ENCODE measurements around the gene ARSB. TPM values are rescaled to one million over a fixed set of nuclear protein-coding genes. Genes with fewer than 3 reads are reported as not detected.
"Not testable (repeated sequence)": the region's sequence is repeated elsewhere in the genome, so short reads cannot be mapped to it uniquely, and the experiment has no call there.

The ARSB gene
- total RNA-seq, 2 experiments from 2014 or later: 4.4 to 5.2 TPM

DNA sequence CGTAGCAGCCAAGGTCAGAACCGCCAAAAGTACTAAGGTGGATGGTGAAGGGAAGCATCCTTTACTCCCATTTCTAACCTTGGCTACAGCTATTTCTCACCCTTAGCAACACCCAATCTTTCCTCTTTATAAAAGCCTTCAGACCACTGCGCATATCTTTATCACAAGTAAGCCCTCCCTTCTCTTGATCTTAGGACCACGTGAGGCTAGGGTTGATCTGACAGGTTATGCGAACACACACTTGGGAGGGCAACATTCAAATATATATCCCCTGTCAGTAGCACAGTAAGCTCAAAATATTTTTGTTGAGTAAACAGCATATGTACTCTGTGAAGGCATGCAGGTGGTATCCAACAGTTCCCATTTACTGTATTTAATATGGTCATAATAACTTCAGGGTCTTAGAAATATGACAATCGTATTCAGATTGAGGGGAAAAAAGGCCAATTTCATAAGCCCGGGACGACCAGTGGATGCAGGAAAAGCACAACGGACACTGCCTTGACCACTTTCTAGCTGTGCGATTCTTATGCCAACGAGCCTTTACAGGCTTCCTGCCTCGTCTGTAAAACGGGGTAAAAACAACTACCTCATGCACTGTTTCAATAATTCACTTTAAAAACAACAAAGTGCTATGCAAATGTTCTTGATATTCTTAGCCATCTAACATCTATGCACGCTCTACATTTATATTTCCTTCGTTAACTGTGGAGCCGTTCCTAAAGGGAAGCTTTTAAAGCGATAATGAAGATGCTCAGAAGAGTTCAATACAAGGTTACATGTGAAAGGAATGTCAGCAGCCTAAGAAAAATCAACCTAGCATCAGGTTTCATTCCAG, 1.3 kb downstream of the ARSB start:
- Histone ChIP-seq H3K4me1 (ENCODE audit: insufficient read depth, low read length) (peaks cover 14% of the 10 kb centered on the region), H3K9me3 (ENCODE audit: control insufficient read depth in 1 of 2, insufficient read depth in 1 of 2, low read length in 2 of 2) (no peaks in the 10 kb centered on the region), H3K36me3 (ENCODE audit: insufficient read depth, low read length) (no peaks in the 10 kb centered on the region), H3K27me3 (ENCODE audit: control insufficient read depth in 1 of 2, insufficient read depth in 2 of 2, low read length in 2 of 2) (no peaks in the 10 kb centered on the region), H3K27ac (ENCODE audit: low read depth in 1 of 2, low read length in 2 of 2) (peak overlapping the region; percentile 51 to 64), H3K4me3 (ENCODE audit: low read length) (peak overlapping the region; percentile 68)
- ChIA-PET CTCF (interaction anchor here (1.2 to 2.1 kb wide), 3 partner anchors 41 to 1207 kb away, joined by 3 to 7 read pairs (median 5); partner anchors contain the start of genes SCAMP1 and TBCA), POLR2A (interaction anchor here (0.6 to 2.9 kb wide), 12 partner anchors 8 to 700 kb away, joined by 3 to 26 read pairs (median 4); partner anchors contain the start of genes HOMER1, JMY and SCAMP1)
- Mint-ChIP-seq H3K27me3 (no peaks in the 10 kb centered on the region), H3K4me3 (peak overlapping the region; percentile 97), H3K9me3 (no peaks in the 10 kb centered on the region), H3K36me3 (ENCODE audit: low read depth) (peaks cover 10% of the 10 kb centered on the region), H3K4me1 (ENCODE audit: low read depth) (peaks cover 33% of the 10 kb centered on the region), H3K27ac (peak overlapping the region; percentile 98)
- intact Hi-C loops (cut with DNase I, micrococcal nuclease): loop anchor here in 1 of 2 experiments (5.0 to 10.0 kb wide), 6 partner anchors 148 to 1949 kb away; partner anchors contain the start of genes AGGF1, AP3B1 and TENT2
- ATAC-seq (ENCODE audit: poor library complexity) (peak; percentile 6), DNase-seq (peak in 2 of 14 experiments; percentile 5 to 12)
- no peak for TF ChIP-seq CTCF (IDR thresholded peaks at IDR 0.05)

GRCh38 chr5:78983194-78983593, 1.9 kb downstream of the ARSB start:
- DNase-seq: peak in 1 of 14 experiments; percentile 4
- intact Hi-C loops (cut with DNase I, micrococcal nuclease): loop anchor here in 1 of 2 experiments (5.0 to 10.0 kb wide), 6 partner anchors 149 to 1948 kb away; partner anchors contain the start of genes AGGF1, AP3B1 and TENT2
- not testable (repeated sequence) for H3K36me3 ChIP-seq (ENCODE audit: insufficient read depth, low read length); H3K27ac ChIP-seq (ENCODE audit: low read depth in 1 of 2, low read length in 2 of 2); H3K4me3 ChIP-seq (ENCODE audit: low read length); ATAC-seq (ENCODE audit: poor library complexity); H3K9me3 Mint-ChIP-seq; H3K36me3 Mint-ChIP-seq (ENCODE audit: low read depth); H3K27me3 Mint-ChIP-seq; H3K9me3 ChIP-seq (ENCODE audit: control insufficient read depth in 1 of 2, insufficient read depth in 1 of 2, low read length in 2 of 2); H3K27me3 ChIP-seq (ENCODE audit: control insufficient read depth in 1 of 2, insufficient read depth in 2 of 2, low read length in 2 of 2)
- CTCF ChIA-PET: interaction anchor here (1.7 to 2.1 kb wide), 2 partner anchors 42 to 622 kb away, joined by 5 to 7 read pairs; partner anchors contain the start of gene SCAMP1
- peaks cover 14% of the 10 kb centered on the region for H3K4me1 ChIP-seq (ENCODE audit: insufficient read depth, low read length)
- Mint-ChIP-seq H3K4me3 (peak overlapping the region; percentile 97), H3K4me1 (ENCODE audit: low read depth) (peaks cover 33% of the 10 kb centered on the region), H3K27ac (peak overlapping the region; percentile 98)
- POLR2A ChIA-PET: interaction anchor here (2.5 kb wide), 1 partner anchor 13 kb away, joined by 7 read pairs; no protein-coding TSS in a partner anchor

DNA sequence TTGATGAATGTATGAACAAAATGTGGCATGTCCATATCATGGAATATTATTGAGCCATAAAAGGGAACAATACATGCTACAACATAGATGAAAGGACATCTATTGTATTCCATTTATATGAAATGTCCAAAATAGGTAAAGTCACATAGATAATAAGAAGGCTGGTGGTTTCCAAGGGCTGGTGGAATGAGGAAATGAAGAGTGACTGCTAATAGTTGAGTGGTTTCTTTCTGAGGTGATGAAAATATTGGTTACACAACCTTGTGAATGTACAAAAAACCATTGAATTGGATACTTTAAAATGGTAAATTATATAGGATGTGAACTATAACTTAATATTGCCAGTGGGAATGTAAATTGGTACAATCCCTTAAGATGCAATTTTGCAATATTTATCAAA, 5.2 kb downstream of the ARSB start:
- Histone ChIP-seq H3K27ac (ENCODE audit: low read depth in 1 of 2, low read length in 2 of 2) (no peak overlapping the region), H3K4me1 (ENCODE audit: insufficient read depth, low read length) (peaks cover 7% of the 10 kb centered on the region), H3K36me3 (ENCODE audit: insufficient read depth, low read length) (no peaks in the 10 kb centered on the region), H3K9me3 (ENCODE audit: control insufficient read depth in 1 of 2, insufficient read depth in 1 of 2, low read length in 2 of 2) (no peaks in the 10 kb centered on the region), H3K4me3 (ENCODE audit: low read length) (no peak overlapping the region), H3K27me3 (ENCODE audit: control insufficient read depth in 1 of 2, insufficient read depth in 2 of 2, low read length in 2 of 2) (no peaks in the 10 kb centered on the region)
- H3K36me3 Mint-ChIP-seq (ENCODE audit: low read depth): peaks cover 5% of the 10 kb centered on the region
- intact Hi-C loops (cut with DNase I, micrococcal nuclease): loop anchor here in 1 of 2 experiments (5.0 to 10.0 kb wide), 7 partner anchors 127 to 1945 kb away; partner anchors contain the start of genes AGGF1, AP3B1 and TENT2
- DNase-seq: peak in 1 of 14 experiments; percentile 16
- ATAC-seq (ENCODE audit: poor library complexity): no peak
- no peak for TF ChIP-seq CTCF (IDR thresholded peaks at IDR 0.05)
- H3K4me3 Mint-ChIP-seq: peak overlapping the region; percentile 12
- H3K9me3 Mint-ChIP-seq: no peaks in the 10 kb centered on the region
- H3K4me1 Mint-ChIP-seq (ENCODE audit: low read depth): peaks cover 24% of the 10 kb centered on the region
- ChIA-PET POLR2A (no interaction called here), CTCF (no interaction called here)
- H3K27ac Mint-ChIP-seq: no peak overlapping the region
- no peaks in the 10 kb centered on the region for H3K27me3 Mint-ChIP-seq

Data from CD4-positive, alpha-beta T cell (primary cell).